GM12872 (cell line): Measurements from ENCODE around the gene CHN1.

Experiments used
- TF ChIP-seq, protein P1 (sequence below): IDR thresholded peaks from 3 replicates; pipeline ENCODE4 v1.5.1; 2011; ENCODE audit warnings: low read depth, mild to moderate bottlenecking, low read length, moderate library complexity; ENCODE audit not compliant: insufficient read depth

The CHN1 gene

GRCh38 chr2:174756743-174757142 lies 248.4 kb downstream of the CHN1 start:
- TF ChIP-seq, protein P1, sequence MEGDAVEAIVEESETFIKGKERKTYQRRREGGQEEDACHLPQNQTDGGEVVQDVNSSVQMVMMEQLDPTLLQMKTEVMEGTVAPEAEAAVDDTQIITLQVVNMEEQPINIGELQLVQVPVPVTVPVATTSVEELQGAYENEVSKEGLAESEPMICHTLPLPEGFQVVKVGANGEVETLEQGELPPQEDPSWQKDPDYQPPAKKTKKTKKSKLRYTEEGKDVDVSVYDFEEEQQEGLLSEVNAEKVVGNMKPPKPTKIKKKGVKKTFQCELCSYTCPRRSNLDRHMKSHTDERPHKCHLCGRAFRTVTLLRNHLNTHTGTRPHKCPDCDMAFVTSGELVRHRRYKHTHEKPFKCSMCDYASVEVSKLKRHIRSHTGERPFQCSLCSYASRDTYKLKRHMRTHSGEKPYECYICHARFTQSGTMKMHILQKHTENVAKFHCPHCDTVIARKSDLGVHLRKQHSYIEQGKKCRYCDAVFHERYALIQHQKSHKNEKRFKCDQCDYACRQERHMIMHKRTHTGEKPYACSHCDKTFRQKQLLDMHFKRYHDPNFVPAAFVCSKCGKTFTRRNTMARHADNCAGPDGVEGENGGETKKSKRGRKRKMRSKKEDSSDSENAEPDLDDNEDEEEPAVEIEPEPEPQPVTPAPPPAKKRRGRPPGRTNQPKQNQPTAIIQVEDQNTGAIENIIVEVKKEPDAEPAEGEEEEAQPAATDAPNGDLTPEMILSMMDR: no peak

DNA sequence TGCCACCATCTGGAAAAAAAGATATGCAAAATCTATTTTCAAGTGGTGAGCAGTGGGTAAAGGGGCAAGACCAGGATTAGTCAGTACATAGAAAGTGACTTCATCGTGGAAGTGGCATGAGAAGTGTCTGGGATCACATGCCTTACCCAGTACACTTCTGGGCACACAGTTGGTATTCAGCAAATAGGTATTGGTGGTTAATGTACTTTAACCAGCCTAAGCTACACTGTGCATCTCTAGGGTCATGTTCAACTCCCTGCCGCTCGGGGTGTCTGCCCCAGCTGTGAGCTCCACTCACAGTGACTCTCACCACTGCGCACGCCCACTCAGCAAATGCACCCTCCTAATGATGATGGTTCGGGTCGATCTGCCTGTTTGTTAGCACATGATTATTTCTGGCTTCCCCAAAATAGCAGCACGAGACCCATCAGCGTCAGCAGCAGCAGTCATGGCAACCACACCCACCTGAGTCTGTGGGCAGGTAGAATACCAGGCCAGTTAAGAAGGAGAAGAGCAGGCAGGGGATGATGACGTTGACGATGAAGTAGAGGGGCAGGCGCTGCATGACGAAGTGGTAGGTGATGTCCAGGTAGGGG lies 252.0 kb downstream of the CHN1 start:
- TF ChIP-seq, protein P1: no peak

GRCh38 chr2:174752403-174753037 lies 252.7 kb downstream of the CHN1 start:
- TF ChIP-seq, protein P1: no peak

DNA sequence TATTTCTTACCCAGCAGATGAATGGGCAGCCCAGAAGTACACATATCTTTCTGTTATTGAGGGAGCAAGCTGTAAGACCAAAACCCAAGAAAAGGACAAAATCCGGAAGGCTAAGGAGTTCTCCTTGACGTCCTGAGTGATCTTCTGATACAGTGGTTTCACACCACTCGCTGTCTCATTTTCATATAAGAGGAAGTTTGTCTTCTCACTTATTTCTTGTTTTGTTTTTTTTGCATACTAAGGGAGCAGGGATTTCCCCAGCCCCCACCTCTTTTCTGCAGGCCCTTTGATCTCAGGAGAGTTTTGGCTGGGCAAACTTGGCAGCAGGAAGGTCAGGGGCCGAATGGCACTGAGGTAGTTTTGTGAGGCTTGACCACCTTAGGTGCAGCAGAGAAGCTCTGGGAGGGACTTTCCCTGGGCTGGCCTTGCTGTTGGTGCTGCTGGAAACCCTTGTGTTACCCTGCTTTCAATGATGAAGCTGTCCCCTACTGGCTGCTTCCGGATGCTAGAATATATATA lies 254.2 kb downstream of the CHN1 start:
- TF ChIP-seq, protein P1: 0 out of 3 replicates have a peak, but pooled peaks have one; percentile 3

DNA sequence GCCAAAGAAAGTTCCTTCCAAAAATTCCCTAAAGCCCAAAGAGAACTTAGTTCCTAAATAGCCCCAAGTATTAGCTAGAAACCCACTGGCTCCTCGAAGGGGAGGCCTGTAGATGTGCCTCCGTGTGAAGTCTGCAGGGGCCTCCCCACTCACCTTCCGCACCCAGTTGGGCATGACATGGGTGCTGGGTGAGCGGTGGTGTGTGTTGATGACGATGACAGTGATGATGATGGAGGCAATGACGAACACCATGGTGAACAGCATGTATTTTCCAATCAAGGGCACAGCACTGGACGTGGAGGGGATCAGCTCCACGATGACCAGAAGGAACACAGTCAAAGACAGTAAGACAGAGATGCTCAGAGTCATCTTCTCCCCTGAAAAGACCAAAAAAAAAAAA lies 255.4 kb downstream of the CHN1 start:
- TF ChIP-seq, protein P1: no peak

- TF ChIP-seq, protein P1: peak; percentile 81
Measured at GRCh38 chr2:174748948-174749347, 256.2 kb downstream of the CHN1 start.
